HG02973 (cell line): Measurements from ENCODE around the gene FAM186B.
A peak's percentile ranks its signal among the peaks of the same experiment; 100 is the strongest.
"Not testable (repeated sequence)": the region's sequence is repeated elsewhere in the genome, so short reads cannot be mapped to it uniquely, and the experiment has no call there.

Experiments
- ATAC-seq: cut with Tn5 transposase; IDR thresholded peaks from one replicate; pipeline ENCODE4 v1.9.1; 2021; ENCODE audit warnings: moderate library complexity; ENCODE audit not compliant: unreplicated experiment

FAM186B gene

GRCh38 chr12:49605539-49605938, at the start of gene FAM186B:
Gene FAM186B (minus strand): TSS chr12:49605639. CDS start chr12:49605477, 162 bp downstream.
- ATAC-seq = not testable (repeated sequence)

- ATAC-seq = no peak
Observed at GRCh38 chr12:49654715-49655114, 49.3 kb upstream of the FAM186B start.

GRCh38 chr12:49652921-49653520, 47.6 kb upstream of the FAM186B start:
- no peak for ATAC-seq

DNA sequence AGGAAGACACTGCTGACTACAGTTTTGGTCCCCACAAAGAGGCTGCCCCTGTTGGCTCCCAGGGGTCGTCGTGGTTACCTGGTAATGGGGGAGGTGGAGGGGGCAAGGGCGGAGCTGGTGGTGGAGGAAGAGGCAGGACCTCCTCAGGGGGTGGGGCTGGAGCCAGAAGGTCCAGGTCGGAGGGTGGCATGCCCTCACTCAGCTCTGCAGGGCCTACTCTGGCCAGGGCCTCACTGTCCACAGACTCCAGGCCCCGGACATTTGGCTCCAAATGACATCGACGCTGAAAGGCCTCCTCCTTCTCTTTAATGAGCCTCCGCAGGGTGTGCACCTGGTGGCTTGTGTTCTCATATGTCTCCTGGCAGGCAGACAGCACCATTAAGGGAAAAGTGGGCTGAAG, 46.4 kb upstream of the FAM186B start:
- no peak for ATAC-seq

GRCh38 chr12:49649892-49650291, 44.5 kb upstream of the FAM186B start:
- no peak for ATAC-seq

DNA sequence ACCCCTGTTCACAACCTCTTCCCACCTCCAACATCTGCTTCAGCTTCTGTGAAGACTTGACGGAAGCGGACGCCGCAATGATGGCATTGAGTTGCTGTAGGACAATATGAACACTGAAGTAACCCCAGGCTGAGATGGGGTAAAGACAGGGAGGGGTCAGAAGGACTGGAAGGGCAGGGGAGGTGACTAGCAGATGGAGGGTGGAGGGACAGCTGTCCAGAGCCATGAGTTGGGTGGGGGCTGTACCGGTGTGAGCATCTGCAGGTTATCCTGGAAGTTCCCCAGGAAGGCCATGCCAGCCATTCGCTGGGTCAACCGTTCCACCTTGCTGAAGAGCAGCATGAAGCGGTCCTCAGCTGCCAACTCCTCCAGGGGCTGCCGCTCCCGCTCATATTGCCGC, 44.0 kb upstream of the FAM186B start:
- ATAC-seq = no peak

DNA sequence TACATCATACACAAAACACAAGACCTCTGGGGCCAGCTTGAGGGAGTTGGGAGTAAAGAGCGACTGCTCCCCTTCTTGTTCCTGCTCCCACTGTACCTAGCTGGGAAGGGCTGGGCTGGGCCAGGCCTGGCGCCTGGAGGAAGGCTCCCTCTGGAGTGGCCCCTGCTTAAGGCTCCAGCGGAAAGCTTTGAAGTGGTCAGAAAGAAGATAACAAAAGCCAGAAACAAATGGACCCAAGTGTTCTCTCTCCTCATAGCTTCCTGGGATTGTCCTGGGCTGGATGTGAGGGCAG, 43.2 kb upstream of the FAM186B start:
- ATAC-seq = no peak

DNA sequence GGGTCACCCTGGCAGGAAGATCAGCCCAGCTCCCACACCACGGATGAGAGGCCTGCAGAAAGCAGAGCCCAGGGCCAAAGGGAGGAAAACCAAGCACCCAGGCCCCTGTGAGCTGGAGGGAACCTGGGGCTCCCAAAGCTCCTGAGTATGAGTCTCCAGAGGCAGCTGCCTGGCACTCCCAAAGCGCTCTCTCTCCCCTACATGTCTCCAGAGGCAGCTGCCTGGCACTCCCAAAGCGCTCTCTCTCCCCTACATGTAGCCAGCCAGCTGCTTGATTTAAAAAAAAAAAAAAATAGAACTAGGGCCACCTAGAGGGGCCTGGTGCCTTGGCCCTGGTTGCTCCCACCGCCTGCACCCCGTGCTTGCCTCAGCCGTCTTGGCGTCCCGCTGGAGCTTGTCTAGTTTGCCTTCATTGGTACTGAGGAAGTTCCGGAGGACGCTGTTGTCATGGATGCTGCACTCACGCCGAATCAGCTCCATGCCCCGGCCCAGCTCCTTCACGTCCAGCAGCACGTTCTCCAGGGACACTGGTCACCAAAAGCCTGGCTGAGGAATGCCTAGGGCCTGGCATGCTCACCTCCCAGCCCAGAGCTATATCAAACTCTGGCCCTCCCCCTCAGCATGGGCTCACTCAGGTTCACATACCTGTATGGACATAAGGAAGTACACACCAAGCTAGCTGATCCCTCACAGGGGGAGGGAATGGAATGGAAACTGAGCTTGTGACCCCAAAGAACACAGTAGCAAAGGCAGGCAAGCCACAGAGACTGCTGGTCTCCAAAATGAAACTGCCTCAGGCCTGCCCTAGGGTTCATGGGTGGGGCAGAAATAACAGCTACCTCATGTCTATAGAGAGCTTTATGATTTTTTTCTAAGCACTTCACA, 42.6 kb upstream of the FAM186B start:
- ATAC-seq = no peak

DNA sequence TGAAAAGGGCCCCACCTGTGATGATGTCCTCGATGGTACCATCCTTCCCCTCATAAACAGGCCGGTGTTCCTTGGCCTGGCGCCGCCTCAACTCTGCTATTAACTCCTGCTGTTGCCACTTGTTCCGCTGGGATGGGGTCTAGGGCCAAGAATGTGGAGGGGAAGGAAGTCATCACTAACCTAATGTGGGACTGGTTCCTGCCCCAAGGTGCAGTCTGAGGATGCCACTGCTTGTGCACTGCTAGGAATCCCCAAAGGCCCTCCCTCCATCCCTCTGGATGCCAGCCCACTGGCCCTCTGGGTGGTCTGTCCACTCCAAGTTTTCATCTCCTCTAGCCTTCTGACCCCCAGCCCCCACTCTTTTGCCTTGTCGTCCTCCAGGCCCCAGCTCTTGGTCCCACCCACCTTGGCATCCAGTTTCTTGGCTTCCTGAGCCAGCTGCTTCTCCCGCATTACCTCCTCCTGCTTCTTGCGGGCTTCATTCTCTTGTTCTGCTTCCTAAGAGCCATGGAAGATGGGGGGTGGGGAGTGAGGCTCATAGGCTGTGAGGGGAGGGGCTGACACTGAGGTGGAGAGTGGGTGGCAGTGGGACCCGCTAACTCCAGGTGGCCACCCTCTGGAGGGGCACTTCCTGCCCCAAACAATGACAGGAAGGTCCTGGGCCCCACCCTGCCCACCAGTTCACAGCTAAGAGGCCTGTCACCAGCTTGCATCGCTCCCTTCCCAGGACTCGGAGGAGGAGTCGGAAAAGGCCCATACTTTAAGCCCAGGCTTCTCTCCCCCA, 41.6 kb upstream of the FAM186B start:
- ATAC-seq = no peak

DNA sequence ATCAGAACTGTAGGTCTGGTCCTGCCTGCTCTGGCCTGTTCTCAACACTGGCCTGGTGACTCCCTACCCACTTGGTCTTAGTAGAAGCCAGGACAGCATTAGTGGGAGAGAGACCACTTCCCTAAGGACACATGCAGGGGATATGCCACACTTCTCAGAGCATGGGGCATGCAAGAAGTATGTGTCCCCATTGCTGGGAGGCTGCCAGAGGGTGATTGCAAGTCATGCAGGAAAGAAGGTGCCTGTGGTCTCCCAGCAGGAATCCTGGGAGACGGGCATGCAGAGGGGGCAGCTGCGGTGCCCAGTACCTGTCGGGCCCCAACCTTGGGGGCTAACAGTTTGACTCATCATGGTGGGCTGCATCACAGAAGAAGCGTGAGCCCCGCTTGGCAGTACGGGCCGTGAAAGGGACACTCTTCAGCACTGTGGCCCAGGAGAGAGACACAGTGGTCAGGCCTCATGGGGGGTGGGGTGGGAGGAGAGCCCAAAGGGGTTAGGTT, 40.9 kb upstream of the FAM186B start:
- no peak for ATAC-seq

GRCh38 chr12:49645146-49646039, 40.0 kb upstream of the FAM186B start:
- ATAC-seq = no peak

GRCh38 chr12:49644620-49644994, 39.2 kb upstream of the FAM186B start:
- ATAC-seq = no peak

DNA sequence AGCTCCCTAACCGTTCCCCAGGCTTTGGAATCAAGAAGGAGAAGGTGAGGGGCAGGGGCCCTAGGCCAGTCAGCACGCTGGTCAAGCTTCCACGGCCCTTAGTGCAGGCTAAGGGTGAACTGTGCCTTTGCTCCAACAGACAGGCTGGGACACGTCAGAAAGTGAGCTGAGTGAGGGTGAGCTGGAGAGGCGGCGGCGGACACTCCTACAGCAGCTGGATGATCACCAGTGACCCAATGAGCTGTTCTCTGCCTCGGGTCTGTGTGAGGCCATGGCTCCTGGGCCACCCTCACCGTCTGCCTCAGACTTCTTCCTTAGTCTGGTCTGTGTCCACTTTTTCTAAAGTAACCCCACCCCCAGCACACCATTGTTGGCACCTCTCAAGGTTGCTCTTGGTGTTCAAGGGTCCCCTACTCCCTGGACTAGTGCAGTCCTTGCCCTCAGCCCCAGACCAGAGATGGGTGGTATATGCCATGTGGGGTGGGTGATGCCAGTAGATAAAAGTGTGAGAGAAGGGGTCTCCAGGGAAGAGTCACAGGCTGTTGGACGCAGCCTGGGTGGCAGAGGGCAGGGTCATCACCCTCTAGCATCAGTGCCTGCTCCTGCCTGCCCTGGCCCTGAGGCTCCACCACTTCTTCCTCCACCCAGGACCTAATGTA, 38.7 kb upstream of the FAM186B start:
- no peak for ATAC-seq

GRCh38 chr12:49643135-49643534, 37.7 kb upstream of the FAM186B start:
- no peak for ATAC-seq

DNA sequence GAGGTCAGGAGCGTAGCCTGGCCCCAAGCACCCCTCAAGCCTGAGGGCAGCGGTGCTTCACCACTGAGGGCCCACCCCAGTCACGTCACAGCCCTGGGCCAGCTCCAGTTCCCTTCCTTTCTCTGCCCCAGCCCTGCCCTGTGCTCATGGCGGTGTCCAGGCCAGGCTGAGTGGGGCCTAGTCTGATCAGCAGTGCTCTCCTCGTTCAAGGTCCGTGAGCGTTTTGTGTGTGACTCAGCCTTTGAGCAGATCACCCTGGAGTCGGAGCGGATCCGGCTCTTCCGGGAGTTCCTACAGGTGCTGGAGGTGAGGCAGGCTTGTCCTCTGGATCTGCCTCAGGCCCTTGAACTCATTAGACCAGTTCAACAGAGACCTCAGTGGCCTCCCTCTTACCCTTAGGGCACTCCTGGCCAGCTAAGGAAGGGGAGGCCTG, 36.9 kb upstream of the FAM186B start:
- no peak for ATAC-seq

DNA sequence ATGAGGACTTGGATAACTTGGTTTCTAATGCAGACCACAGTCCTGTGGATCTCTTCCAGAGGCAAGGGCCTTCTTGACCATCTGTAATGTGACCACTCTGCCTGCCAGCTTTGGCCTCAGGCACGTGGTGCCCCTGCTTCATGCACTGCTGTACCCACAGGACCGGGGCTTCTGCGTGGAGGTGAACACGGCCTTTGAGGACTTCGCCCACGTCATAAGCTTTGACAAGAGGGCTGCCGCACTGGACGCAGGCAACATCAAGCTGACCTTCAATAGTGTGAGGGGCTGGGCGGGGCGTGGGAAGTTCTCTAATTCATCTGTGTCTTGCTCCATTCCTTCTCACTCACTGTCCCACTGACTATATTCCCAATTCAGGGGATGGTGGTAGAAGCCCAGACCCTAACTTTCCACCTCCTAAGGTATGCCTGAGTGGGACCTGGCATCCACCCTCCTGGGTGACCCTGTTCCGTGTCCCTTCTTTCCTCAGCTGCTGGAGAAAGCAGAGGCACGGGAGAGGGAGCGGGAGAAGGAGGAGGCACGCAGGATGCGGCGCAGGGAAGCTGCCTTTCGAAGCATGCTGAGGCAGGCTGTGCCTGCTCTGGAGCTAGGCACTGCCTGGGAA, 36.4 kb upstream of the FAM186B start:
- ATAC-seq = no peak

DNA sequence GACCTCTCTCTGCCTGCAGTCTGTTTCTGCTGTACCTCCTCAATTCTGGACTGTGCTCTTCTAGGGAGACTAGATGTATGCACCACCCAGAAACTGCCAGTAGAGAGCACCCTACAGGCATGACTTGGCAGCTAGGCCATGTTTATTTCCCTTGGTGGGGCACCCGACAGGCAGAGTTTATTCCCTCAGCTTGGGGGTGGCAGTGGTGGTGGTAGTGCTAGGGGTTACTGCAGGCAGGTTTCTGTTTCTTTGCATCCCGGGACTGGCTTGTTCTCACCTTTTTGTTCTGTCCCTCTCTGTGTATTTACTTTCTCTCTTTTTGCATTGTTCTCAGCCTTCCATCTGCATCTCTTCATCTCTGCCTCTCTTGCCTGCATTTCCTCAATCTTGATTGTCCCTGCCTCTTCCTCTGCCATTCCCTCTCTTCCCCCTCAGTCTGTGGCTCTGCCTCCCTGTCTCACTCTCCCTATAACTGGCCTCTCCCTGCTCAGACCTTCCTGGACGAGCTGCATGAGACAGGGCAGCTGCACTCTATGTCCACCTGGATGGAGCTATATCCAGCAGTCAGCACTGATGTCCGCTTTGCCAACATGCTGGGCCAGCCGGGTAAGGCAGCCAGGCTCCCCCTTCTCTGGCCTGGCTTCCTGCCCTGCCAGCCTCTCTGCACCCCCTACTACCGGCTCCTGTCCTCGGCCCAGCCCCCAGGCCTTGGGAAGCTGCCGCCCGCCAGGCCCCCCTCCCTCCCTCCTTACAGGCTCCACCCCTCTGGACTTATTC, 31.7 kb upstream of the FAM186B start:
- ATAC-seq = peak; percentile 64

DNA sequence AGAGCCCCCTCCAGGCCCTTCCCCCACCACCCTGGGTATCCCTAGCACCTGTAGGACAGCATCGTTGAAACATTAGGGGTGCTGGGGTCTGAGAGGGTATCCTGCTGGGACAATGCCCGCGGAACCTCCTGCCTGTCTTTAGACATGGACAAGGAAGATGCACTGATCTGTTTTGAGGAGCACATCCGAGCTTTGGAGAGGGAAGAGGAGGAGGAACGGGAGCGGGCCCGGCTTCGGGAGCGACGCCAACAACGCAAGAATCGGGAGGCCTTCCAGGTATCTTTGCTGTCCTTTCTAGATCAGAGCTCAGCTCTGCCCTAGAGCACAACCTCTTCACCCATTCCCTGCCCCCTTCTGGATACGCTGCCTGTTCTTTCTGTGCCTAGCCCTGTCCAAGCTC, 31.1 kb upstream of the FAM186B start:
- no peak for ATAC-seq

GRCh38 chr12:49635656-49636055, 30.2 kb upstream of the FAM186B start:
- ATAC-seq = no peak
